NB4 (cell line): ENCODE results near the gene CCDC106.

Experiments
- MYC ChIP-seq: IDR thresholded peaks from 2 replicates; pipeline ENCODE4 v1.6.1; 2011; ENCODE audit warnings: low read depth, low read length
- POLR2A ChIP-seq: IDR thresholded peaks from 2 replicates; pipeline ENCODE4 v1.6.1; 2011; ENCODE audit warnings: mild to moderate bottlenecking; ENCODE audit not compliant: insufficient read length; ENCODE audit errors: extremely low read depth
- TF ChIP-seq, protein P1 (sequence below): IDR thresholded peaks from 2 replicates; pipeline ENCODE4 v1.6.1; 2011; ENCODE audit warnings: low read depth, low read length
- TF ChIP-seq, protein P2 (sequence below): IDR thresholded peaks from one replicate; pipeline ENCODE4 v1.5.1; 2012; ENCODE audit warnings: low read depth, low read length

GRCh38 chr19:55669418-55670279 is 21.6 kb downstream of the CCDC106 start:
- TF ChIP-seq POLR2A (no peak), MYC (no peak)
- TF ChIP-seq, protein P1, sequence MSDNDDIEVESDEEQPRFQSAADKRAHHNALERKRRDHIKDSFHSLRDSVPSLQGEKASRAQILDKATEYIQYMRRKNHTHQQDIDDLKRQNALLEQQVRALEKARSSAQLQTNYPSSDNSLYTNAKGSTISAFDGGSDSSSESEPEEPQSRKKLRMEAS: no peak
- TF ChIP-seq, protein P2, sequence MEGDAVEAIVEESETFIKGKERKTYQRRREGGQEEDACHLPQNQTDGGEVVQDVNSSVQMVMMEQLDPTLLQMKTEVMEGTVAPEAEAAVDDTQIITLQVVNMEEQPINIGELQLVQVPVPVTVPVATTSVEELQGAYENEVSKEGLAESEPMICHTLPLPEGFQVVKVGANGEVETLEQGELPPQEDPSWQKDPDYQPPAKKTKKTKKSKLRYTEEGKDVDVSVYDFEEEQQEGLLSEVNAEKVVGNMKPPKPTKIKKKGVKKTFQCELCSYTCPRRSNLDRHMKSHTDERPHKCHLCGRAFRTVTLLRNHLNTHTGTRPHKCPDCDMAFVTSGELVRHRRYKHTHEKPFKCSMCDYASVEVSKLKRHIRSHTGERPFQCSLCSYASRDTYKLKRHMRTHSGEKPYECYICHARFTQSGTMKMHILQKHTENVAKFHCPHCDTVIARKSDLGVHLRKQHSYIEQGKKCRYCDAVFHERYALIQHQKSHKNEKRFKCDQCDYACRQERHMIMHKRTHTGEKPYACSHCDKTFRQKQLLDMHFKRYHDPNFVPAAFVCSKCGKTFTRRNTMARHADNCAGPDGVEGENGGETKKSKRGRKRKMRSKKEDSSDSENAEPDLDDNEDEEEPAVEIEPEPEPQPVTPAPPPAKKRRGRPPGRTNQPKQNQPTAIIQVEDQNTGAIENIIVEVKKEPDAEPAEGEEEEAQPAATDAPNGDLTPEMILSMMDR: no peak
